PC-3 (cell line): ENCODE results near the gene MYL9. TPM values are rescaled to one million over a fixed set of nuclear protein-coding genes. Genes with fewer than 3 reads are reported as not detected.

Experiments used
- ATAC-seq: fragments of 200-7000 bp; cut with Tn5 transposase; 2 replicates; pipeline ENCODE4 v1.9.1; 2020; ENCODE audit warnings: mild to moderate bottlenecking, moderate library complexity
- BruUV-seq: library from RNA; stranded (reverse); fragments of 400-500 nt; replicated peaks from 2 replicates; lab custom pipeline; 2021; lab: Mats Ljungman, UMichigan
- CTCF ChIA-PET: fragments of 300-600 bp; sonication (Branson Sonifier 250); formaldehyde crosslinking; loops from one replicate; lab custom pipeline; 2022; ENCODE audit warnings: antibody characterized with exemption; lab: Charles Lee
- POLR2A ChIA-PET: fragments of 300-600 bp; sonication (Branson Sonifier 250); formaldehyde crosslinking; loops from one replicate; lab custom pipeline; 2022; ENCODE audit warnings: antibody characterized with exemption; ENCODE audit not compliant: unreplicated experiment; lab: Charles Lee
- DNase-seq: peaks from one replicate; pipeline ENCODE4 v3.0.0-alpha.2; 2015
- H2AFZ ChIP-seq: fragments of 300-600 bp; sonication (generic); 2 replicates; pipeline ENCODE4 v1.6.0; 2016; ENCODE audit warnings: antibody characterized with exemption, low read length
- H3F3A ChIP-seq: fragments of 300-600 bp; sonication (generic); one replicate; pipeline ENCODE4 v1.6.0; 2017; ENCODE audit warnings: antibody characterized with exemption, low read length, control low read depth, mild to moderate bottlenecking; ENCODE audit not compliant: unreplicated experiment
- H3K27ac ChIP-seq: fragments of 300-600 bp; sonication (generic); 2 replicates; pipeline ENCODE4 v1.5.1; 2016; ENCODE audit warnings: mild to moderate bottlenecking, low read length
- H3K27me3 ChIP-seq: fragments of 300-600 bp; sonication (generic); 2 replicates; pipeline ENCODE4 v1.6.1; 2016; ENCODE audit warnings: low read length, mixed read lengths
- H3K36me3 ChIP-seq: fragments of 300-600 bp; sonication (generic); 2 replicates; pipeline ENCODE4 v1.6.1; 2016; ENCODE audit warnings: low read depth, mixed run types, low read length, mixed read lengths
- H3K4me1 ChIP-seq: fragments of 300-600 bp; sonication (generic); 2 replicates; pipeline ENCODE4 v1.5.1; 2016; ENCODE audit warnings: low read length; ENCODE audit not compliant: insufficient read depth
- H3K4me2 ChIP-seq: fragments of 300-600 bp; sonication (generic); 2 replicates; pipeline ENCODE4 v1.6.0; 2016; ENCODE audit warnings: low read length
- H3K4me3 ChIP-seq: fragments of 300-600 bp; sonication (generic); 2 replicates; pipeline ENCODE4 v1.5.1; 2016; ENCODE audit warnings: mild to moderate bottlenecking, low read length, mixed read lengths
- H3K79me2 ChIP-seq: fragments of 300-600 bp; sonication (generic); 2 replicates; pipeline ENCODE4 v1.6.1; 2017; ENCODE audit warnings: low read length, mixed read lengths
- H3K9ac ChIP-seq: fragments of 300-600 bp; sonication (generic); 2 replicates; pipeline ENCODE4 v1.6.0; 2016; ENCODE audit warnings: mild to moderate bottlenecking, low read length
- H3K9me2 ChIP-seq: fragments of 300-600 bp; sonication (generic); replicated peaks from 2 replicates; pipeline ENCODE4 v1.6.1; 2016; ENCODE audit warnings: mixed run types, low read length, mixed read lengths
- H3K9me3 ChIP-seq: fragments of 300-600 bp; sonication (generic); 2 replicates; pipeline ENCODE4 v1.6.1; 2016; ENCODE audit warnings: low read length, mixed read lengths
- H4K20me1 ChIP-seq: fragments of 300-600 bp; sonication (generic); 2 replicates; pipeline ENCODE4 v1.6.1; 2016; ENCODE audit warnings: low read length, mixed read lengths
- EZH2 ChIP-seq: fragments of 300-600 bp; sonication (generic); IDR thresholded peaks from one replicate; pipeline ENCODE4 v1.6.1; 2017; ENCODE audit warnings: antibody characterized with exemption, mild to moderate bottlenecking, low read length; ENCODE audit not compliant: unreplicated experiment
- EZH2phosphoT487 ChIP-seq: fragments of 300-600 bp; sonication (generic); IDR thresholded peaks from 2 replicates; pipeline ENCODE4 v1.6.1; 2018; ENCODE audit warnings: mild to moderate bottlenecking, antibody characterized with exemption, low read length, borderline replicate concordance
- intact Hi-C: fragments of 100-400 bp; cut with micrococcal nuclease; formaldehyde crosslinking; loops from 2 replicates; pipeline ENCODE4 v1.9.0; 2023
- total RNA-seq: library from RNA; depleted of rRNA; stranded (reverse); fragments of >200 nt; gene quantifications from 2 replicates; pipeline ENCODE4 v1.2.3, GENCODE V29; 2014
- TF ChIP-seq, protein P1 (sequence below): fragments of 300-600 bp; sonication (generic); conservative IDR thresholded peaks from 2 replicates; pipeline ENCODE4 v1.5.1; 2017; ENCODE audit warnings: antibody characterized with exemption, low read depth, mild to moderate bottlenecking, low read length

MYL9 gene
- total RNA-seq, 1 experiment from 2014 or later = 12.0 TPM

DNA sequence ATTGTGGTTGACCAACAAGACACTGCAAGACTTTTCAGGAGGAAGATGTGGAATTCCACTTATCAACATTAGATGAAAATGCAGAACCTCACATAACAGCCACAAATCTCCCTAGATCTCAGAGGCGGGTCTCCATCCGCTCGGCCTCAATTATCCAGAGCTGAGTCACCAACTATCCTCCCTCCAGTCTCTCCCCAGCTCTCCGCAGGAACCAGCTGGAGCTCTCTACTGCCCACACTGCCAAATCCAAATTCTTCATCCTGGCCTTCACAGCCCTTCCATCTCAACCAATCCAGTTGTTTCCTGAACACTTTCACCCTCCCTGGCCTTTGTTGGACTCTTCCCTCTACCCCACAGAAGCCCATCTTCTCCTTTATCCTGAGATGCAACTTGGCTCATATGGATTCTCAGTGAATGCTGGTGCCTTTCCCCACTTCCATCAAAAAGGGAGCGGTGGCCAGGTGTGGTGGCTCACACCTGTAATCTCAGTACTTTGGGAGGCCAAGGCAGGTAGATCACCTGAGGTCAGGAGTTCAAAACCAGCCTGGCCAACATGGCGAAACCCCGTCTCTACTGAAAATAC, 28.6 kb downstream of the MYL9 start:
- CTCF ChIA-PET = no interaction called here

DNA sequence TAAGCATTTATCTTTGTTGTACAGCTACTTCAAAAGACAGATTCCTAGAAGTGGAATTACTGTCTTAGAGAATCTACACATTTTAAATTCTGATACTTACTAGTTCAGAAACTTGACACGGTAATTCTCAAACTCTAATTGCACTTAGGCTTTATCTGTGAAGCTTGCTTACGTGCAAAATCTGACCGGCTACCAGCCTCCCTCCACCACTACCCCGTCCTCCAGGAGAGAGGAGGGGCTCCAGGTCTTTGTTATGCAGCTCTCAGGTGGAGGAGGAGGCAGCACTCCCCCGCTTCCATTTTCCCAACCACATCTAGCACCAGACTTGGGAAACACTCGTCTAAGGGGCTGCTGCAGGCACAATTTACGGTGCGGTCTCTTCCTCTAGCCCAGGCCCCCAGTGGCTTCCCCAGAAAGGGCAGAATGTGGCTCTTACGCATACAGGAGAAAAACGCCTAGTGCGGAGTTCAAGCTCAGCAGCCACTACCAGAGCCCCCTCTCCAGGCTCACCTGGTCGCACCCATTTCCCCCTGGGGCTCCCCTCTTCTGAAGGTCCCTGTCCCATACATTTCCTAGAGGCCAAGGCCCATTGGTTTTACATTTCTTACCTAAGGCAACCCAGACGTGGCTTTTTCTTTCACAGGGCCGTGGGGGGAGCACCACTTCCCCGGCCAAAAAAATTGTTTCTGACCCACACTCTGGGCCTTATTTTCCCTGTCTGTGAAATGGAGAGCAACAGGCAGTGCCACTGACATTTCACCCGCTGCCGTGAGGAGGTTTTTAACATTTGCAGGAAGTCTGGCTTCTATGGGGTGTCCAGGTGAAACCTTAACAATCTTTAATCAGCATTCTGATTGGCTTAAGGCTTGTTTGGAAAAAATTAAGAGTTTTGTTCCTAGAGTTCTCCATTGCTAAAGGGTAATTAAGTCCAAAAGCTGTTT, 30.5 kb downstream of the MYL9 start:
- ChIA-PET POLR2A (no interaction called here), CTCF (interaction anchor here (0.6 kb wide), 1 partner anchor 78 kb away, joined by 3 read pairs; no protein-coding TSS in a partner anchor)
- no peaks in the 10 kb centered on the region for H3K9me2 ChIP-seq
- H3K36me3 ChIP-seq = no peaks in the 10 kb centered on the region
- no peak overlapping the region for H3K9ac ChIP-seq
- intact Hi-C loops = no loop called here
- H3K4me2 ChIP-seq = no peak overlapping the region
- no peak for ATAC-seq
- peaks cover 25% of the 10 kb centered on the region for H3K79me2 ChIP-seq
- no peaks in the 10 kb centered on the region for H3K27me3 ChIP-seq
- H3K9me3 ChIP-seq = no peaks in the 10 kb centered on the region
- TF ChIP-seq, protein P1, sequence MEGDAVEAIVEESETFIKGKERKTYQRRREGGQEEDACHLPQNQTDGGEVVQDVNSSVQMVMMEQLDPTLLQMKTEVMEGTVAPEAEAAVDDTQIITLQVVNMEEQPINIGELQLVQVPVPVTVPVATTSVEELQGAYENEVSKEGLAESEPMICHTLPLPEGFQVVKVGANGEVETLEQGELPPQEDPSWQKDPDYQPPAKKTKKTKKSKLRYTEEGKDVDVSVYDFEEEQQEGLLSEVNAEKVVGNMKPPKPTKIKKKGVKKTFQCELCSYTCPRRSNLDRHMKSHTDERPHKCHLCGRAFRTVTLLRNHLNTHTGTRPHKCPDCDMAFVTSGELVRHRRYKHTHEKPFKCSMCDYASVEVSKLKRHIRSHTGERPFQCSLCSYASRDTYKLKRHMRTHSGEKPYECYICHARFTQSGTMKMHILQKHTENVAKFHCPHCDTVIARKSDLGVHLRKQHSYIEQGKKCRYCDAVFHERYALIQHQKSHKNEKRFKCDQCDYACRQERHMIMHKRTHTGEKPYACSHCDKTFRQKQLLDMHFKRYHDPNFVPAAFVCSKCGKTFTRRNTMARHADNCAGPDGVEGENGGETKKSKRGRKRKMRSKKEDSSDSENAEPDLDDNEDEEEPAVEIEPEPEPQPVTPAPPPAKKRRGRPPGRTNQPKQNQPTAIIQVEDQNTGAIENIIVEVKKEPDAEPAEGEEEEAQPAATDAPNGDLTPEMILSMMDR = no peak
- TF ChIP-seq EZH2phosphoT487 (no peak), EZH2 (no peak)
- no peak overlapping the region for H2AFZ ChIP-seq
- H3K4me3 ChIP-seq = no peak overlapping the region
- no TSS peak for BruUV-seq
- H3F3A ChIP-seq = no peaks in the 10 kb centered on the region
- H3K27ac ChIP-seq = no peak overlapping the region
- no peaks in the 10 kb centered on the region for H4K20me1 ChIP-seq
- H3K4me1 ChIP-seq = peaks cover 17% of the 10 kb centered on the region
- DNase-seq = no peak

More for the DNA sequence above, 28.6 kb downstream of the MYL9 start:
- no peaks in the 10 kb centered on the region for H3K9me2 ChIP-seq
- no peak overlapping the region for H3K4me3 ChIP-seq
- no peak overlapping the region for H2AFZ ChIP-seq
- no peaks in the 10 kb centered on the region for H3K9me3 ChIP-seq
- DNase-seq (no peak), ATAC-seq (no peak)
- no peak overlapping the region for H3K9ac ChIP-seq
- H3K27me3 ChIP-seq = no peaks in the 10 kb centered on the region
- 0 out of 2 replicates have a peak, but pooled peaks cover under 1% of the 10 kb centered on the region for H3K4me1 ChIP-seq
- no peaks in the 10 kb centered on the region for H3K36me3 ChIP-seq
- intact Hi-C loops = no loop called here
- H3K79me2 ChIP-seq = peaks cover 6% of the 10 kb centered on the region
- no peak for TF ChIP-seq EZH2
- TF ChIP-seq, protein P1 = no peak
- no peak for TF ChIP-seq EZH2phosphoT487
- H3K27ac ChIP-seq = no peak overlapping the region
- H3K4me2 ChIP-seq = no peak overlapping the region
- POLR2A ChIA-PET = no interaction called here
- BruUV-seq = no TSS peak
- H3F3A ChIP-seq = no peaks in the 10 kb centered on the region
- no peaks in the 10 kb centered on the region for H4K20me1 ChIP-seq
